Glutamatergic neuron (in vitro differentiated cells): ENCODE measurements around the gene PPP1CB. TPM values are rescaled to one million over a fixed set of nuclear protein-coding genes. Genes with fewer than 3 reads are reported as not detected.

Source experiments
- DNase-seq: peaks from one replicate; pipeline ENCODE4 v3.0.0; 2022
- H3K27ac Mint-ChIP-seq: one replicate; pipeline ENCODE4 v1.8.0; 2020; ENCODE audit warnings: mild to moderate bottlenecking, mixed read lengths, inconsistent platforms; ENCODE audit not compliant: unreplicated experiment
- H3K27me3 Mint-ChIP-seq: one replicate; pipeline ENCODE4 v1.8.0; 2020; ENCODE audit warnings: mild to moderate bottlenecking, moderate library complexity, mixed read lengths, inconsistent platforms; ENCODE audit not compliant: unreplicated experiment
- H3K36me3 Mint-ChIP-seq: one replicate; pipeline ENCODE4 v1.8.0; 2020; ENCODE audit warnings: mild to moderate bottlenecking, mixed read lengths, inconsistent platforms; ENCODE audit not compliant: unreplicated experiment
- H3K4me1 Mint-ChIP-seq: one replicate; pipeline ENCODE4 v1.8.0; 2020; ENCODE audit warnings: mild to moderate bottlenecking, low read depth, mixed read lengths, inconsistent platforms; ENCODE audit not compliant: unreplicated experiment
- H3K4me3 Mint-ChIP-seq: one replicate; pipeline ENCODE4 v1.8.0; 2020; ENCODE audit warnings: mild to moderate bottlenecking, mixed read lengths, inconsistent platforms; ENCODE audit not compliant: unreplicated experiment
- H3K9me3 Mint-ChIP-seq: one replicate; pipeline ENCODE4 v1.8.0; 2020; ENCODE audit warnings: mild to moderate bottlenecking, moderate library complexity, mixed read lengths, inconsistent platforms; ENCODE audit not compliant: unreplicated experiment
- total RNA-seq: library from RNA; stranded (reverse); fragmentation: NEBNext Ultra II Directional; extraction: Animal tissue kit (Norgen Biotek cat#: 25700); gene quantifications from one replicate; pipeline ENCODE4 v1.2.1, GENCODE V29; 2021; ENCODE audit not compliant: unreplicated experiment
- TF ChIP-seq, protein P1 (sequence below): fragments of 200-600 bp; sonication (generic); IDR thresholded peaks from one replicate; pipeline ENCODE4 v1.5.0; 2021; ENCODE audit not compliant: partially characterized antibody, unreplicated experiment

Gene PPP1CB
- total RNA-seq, 1 donor from 2014 or later = 144 TPM

DNA sequence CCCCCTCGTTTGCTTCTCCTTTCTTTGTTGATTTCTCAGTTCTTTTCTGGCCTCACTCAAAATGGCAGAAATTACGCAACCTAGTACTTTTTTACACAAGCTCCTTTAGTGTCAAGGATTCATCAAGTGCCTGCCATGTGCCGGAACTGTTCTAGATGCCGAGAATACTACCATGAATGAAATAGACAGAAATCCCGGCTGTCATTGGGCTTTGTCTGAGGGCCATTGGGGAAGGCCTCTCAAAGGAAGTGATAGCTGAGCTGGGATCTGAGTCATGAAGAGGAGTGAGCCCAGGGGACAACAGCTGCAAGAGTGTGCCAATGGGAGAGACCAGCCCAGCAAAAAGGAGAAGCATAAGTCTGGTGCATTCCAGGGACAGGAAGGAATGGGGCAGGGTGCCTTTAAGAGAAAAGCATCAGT lies 34.3 kb upstream of the PPP1CB start:
- no peak overlapping the region for H3K4me3 Mint-ChIP-seq
- H3K27ac Mint-ChIP-seq = no peak overlapping the region
- H3K4me1 Mint-ChIP-seq = no peaks in the 10 kb centered on the region
- peaks cover 4% of the 10 kb centered on the region for H3K27me3 Mint-ChIP-seq
- no peaks in the 10 kb centered on the region for H3K36me3 Mint-ChIP-seq
- peaks cover 1% of the 10 kb centered on the region for H3K9me3 Mint-ChIP-seq
- DNase-seq = no peak
- TF ChIP-seq, protein P1, sequence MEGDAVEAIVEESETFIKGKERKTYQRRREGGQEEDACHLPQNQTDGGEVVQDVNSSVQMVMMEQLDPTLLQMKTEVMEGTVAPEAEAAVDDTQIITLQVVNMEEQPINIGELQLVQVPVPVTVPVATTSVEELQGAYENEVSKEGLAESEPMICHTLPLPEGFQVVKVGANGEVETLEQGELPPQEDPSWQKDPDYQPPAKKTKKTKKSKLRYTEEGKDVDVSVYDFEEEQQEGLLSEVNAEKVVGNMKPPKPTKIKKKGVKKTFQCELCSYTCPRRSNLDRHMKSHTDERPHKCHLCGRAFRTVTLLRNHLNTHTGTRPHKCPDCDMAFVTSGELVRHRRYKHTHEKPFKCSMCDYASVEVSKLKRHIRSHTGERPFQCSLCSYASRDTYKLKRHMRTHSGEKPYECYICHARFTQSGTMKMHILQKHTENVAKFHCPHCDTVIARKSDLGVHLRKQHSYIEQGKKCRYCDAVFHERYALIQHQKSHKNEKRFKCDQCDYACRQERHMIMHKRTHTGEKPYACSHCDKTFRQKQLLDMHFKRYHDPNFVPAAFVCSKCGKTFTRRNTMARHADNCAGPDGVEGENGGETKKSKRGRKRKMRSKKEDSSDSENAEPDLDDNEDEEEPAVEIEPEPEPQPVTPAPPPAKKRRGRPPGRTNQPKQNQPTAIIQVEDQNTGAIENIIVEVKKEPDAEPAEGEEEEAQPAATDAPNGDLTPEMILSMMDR = no peak

GRCh38 chr2:28720345-28720744 lies 31.3 kb upstream of the PPP1CB start:
- DNase-seq = no peak
- TF ChIP-seq, protein P1 = no peak
- no peaks in the 10 kb centered on the region for H3K4me1 Mint-ChIP-seq
- no peak overlapping the region for H3K4me3 Mint-ChIP-seq
- H3K36me3 Mint-ChIP-seq = no peaks in the 10 kb centered on the region
- peaks cover 1% of the 10 kb centered on the region for H3K9me3 Mint-ChIP-seq
- peaks cover 4% of the 10 kb centered on the region for H3K27me3 Mint-ChIP-seq
- H3K27ac Mint-ChIP-seq = no peak overlapping the region

DNA sequence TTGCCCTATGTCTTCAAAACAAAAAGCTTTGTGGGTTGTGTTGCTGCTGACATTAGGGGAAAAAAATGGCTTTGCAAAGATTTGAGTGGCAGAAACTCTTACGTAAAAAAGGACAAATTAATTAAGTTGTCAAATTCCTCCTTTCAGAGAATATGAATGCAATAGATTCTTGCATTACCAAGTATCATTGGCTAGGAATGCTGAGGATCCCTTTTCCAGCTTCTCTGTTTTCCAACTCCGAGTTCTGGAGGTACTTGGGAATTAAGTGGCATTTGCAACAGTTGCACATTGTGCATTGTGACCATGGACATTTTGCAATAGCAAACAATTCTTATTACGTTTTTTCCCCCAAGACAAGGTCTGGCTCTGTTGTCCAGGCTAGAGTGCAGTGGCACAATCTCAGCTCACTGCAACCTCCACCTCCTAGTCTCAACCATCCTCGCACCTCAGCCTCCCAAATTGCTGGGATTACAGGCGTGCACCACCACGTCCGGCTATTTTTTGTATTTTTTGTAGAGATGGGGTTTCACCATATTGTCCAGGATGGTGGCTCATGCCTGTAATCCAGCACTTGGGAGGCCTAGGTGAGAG lies 29.9 kb upstream of the PPP1CB start:
- no peak overlapping the region for H3K4me3 Mint-ChIP-seq
- DNase-seq = no peak

GRCh38 chr2:28725021-28725711 lies 26.5 kb upstream of the PPP1CB start:
- no peaks in the 10 kb centered on the region for H3K36me3 Mint-ChIP-seq
- no peak overlapping the region for H3K4me3 Mint-ChIP-seq
- TF ChIP-seq, protein P1 = no peak
- no peaks in the 10 kb centered on the region for H3K4me1 Mint-ChIP-seq
- no peaks in the 10 kb centered on the region for H3K27me3 Mint-ChIP-seq
- DNase-seq = no peak
- no peaks in the 10 kb centered on the region for H3K9me3 Mint-ChIP-seq
- H3K27ac Mint-ChIP-seq = no peak overlapping the region

More for the DNA sequence above, 29.9 kb upstream of the PPP1CB start:
- Mint-ChIP-seq H3K9me3 (peaks cover 1% of the 10 kb centered on the region), H3K27me3 (peaks cover 4% of the 10 kb centered on the region), H3K27ac (no peak overlapping the region), H3K4me1 (no peaks in the 10 kb centered on the region), H3K36me3 (no peaks in the 10 kb centered on the region)
- TF ChIP-seq, protein P1 = no peak

DNA sequence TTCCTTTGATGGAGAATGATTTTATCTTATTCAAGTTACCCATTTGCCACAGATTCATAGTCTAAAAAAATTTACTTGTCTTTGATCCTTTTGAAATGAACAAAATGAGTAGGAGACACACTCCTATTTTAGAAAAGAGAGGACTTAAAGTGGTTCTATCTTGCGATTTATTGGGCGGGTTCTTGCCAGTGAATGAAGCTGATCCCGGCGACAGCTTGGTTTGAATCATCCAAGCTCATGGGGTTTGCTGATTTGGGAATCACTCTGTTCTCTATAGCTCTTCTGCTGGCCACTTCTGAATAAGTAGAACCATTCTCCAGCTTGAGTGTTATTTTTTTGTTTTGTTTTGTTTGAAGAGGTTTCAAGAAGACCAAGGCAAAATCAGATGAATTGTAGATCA lies 25.5 kb upstream of the PPP1CB start:
- Mint-ChIP-seq H3K9me3 (no peaks in the 10 kb centered on the region), H3K4me1 (no peaks in the 10 kb centered on the region), H3K4me3 (no peak overlapping the region), H3K27me3 (no peaks in the 10 kb centered on the region), H3K36me3 (no peaks in the 10 kb centered on the region), H3K27ac (no peak overlapping the region)
- TF ChIP-seq, protein P1 = no peak
- DNase-seq = no peak
